Measurements from ENCODE around the gene TP53I3.

- TF ChIP-seq CTCF (IDR thresholded peaks at IDR 0.05) (no peak), POLR2A (IDR thresholded peaks at IDR 0.05) (no peak), POLR2AphosphoS5 (IDR thresholded peaks at IDR 0.05) (no peak), EP300 (IDR thresholded peaks at IDR 0.05) (no peak)
Observed at GRCh38 chr2:24082787-24083566, 1.7 kb downstream of the TP53I3 start.
